Neural crest cell (in vitro differentiated cells): ENCODE data around the gene EIF4E2. TPM values are rescaled to one million over a fixed set of nuclear protein-coding genes. Genes with fewer than 3 reads are reported as not detected.

Source experiments
- DNase-seq: peaks from one replicate; pipeline ENCODE4 v3.0.0; 2021; ENCODE audit warnings: low read depth, mixed read lengths, low spot score
- H3K27ac Mint-ChIP-seq: one replicate; pipeline ENCODE4 v1.8.0; 2021; ENCODE audit warnings: mild to moderate bottlenecking, mixed read lengths; ENCODE audit not compliant: unreplicated experiment
- H3K27me3 Mint-ChIP-seq: 2 replicates; pipeline ENCODE4 v1.8.0; 2021; ENCODE audit warnings: low read depth, mild to moderate bottlenecking, mixed read lengths
- H3K36me3 Mint-ChIP-seq: 2 replicates; pipeline ENCODE4 v1.8.0; 2021; ENCODE audit warnings: low read depth, mild to moderate bottlenecking, mixed read lengths
- H3K4me1 Mint-ChIP-seq: 2 replicates; pipeline ENCODE4 v1.8.0; 2021; ENCODE audit warnings: mixed read lengths
- H3K4me3 Mint-ChIP-seq: one replicate; pipeline ENCODE4 v1.8.0; 2021; ENCODE audit warnings: mild to moderate bottlenecking, mixed read lengths
- H3K9me3 Mint-ChIP-seq: 2 replicates; pipeline ENCODE4 v1.8.0; 2021; ENCODE audit warnings: mixed read lengths
- CTCF ChIP-seq: fragments of 200-600 bp; sonication (generic); conservative IDR thresholded peaks from 2 replicates; pipeline ENCODE4 v1.5.0; 2021; ENCODE audit warnings: antibody characterized with exemption, mild to moderate bottlenecking
- total RNA-seq: library from RNA; stranded (reverse); gene quantifications from 2 replicates; pipeline ENCODE4 v1.2.1, GENCODE V29; 2021

Gene EIF4E2
- total RNA-seq, 1 donor from 2014 or later, result 85.7 TPM

- Mint-ChIP-seq H3K4me1 (peaks cover 20% of the 10 kb centered on the region), H3K27me3 (peaks cover 3% of the 10 kb centered on the region), H3K9me3 (peaks cover 3% of the 10 kb centered on the region), H3K36me3 (peaks cover 4% of the 10 kb centered on the region), H3K4me3 (peak overlapping the region; percentile 27), H3K27ac (no peak overlapping the region)
- DNase-seq, result no peak
- no peak for TF ChIP-seq CTCF
Observed at GRCh38 chr2:232534940-232535651, 15.4 kb upstream of the EIF4E2 start.

GRCh38 chr2:232535761-232536530 lies 14.5 kb upstream of the EIF4E2 start:
- peaks cover 3% of the 10 kb centered on the region for H3K27me3 Mint-ChIP-seq
- no peak for DNase-seq
- H3K9me3 Mint-ChIP-seq, result peaks cover 3% of the 10 kb centered on the region
- peaks cover 20% of the 10 kb centered on the region for H3K4me1 Mint-ChIP-seq
- TF ChIP-seq CTCF, result no peak
- peaks cover 4% of the 10 kb centered on the region for H3K36me3 Mint-ChIP-seq
- no peak overlapping the region for H3K27ac Mint-ChIP-seq
- no peak overlapping the region for H3K4me3 Mint-ChIP-seq

GRCh38 chr2:232537079-232537478 lies 13.4 kb upstream of the EIF4E2 start:
- peak; percentile 36 for TF ChIP-seq CTCF
- H3K27me3 Mint-ChIP-seq, result peaks cover 3% of the 10 kb centered on the region
- no peak overlapping the region for H3K27ac Mint-ChIP-seq
- no peak for DNase-seq
- peaks cover 4% of the 10 kb centered on the region for H3K36me3 Mint-ChIP-seq
- peak overlapping the region; percentile 3 for H3K4me3 Mint-ChIP-seq
- peaks cover 3% of the 10 kb centered on the region for H3K9me3 Mint-ChIP-seq
- peaks cover 20% of the 10 kb centered on the region for H3K4me1 Mint-ChIP-seq

- Mint-ChIP-seq H3K9me3 (peaks cover 3% of the 10 kb centered on the region), H3K4me3 (peak overlapping the region; percentile 3), H3K27ac (no peak overlapping the region), H3K4me1 (peaks cover 20% of the 10 kb centered on the region), H3K36me3 (peaks cover 4% of the 10 kb centered on the region), H3K27me3 (peaks cover 3% of the 10 kb centered on the region)
- no peak for TF ChIP-seq CTCF
- no peak for DNase-seq
Observed at GRCh38 chr2:232537499-232537898, 13.0 kb upstream of the EIF4E2 start.

- DNase-seq, result no peak
- H3K36me3 Mint-ChIP-seq, result peaks cover 6% of the 10 kb centered on the region
- H3K27me3 Mint-ChIP-seq, result peaks cover 3% of the 10 kb centered on the region
- no peak overlapping the region for H3K27ac Mint-ChIP-seq
- no peak overlapping the region for H3K4me3 Mint-ChIP-seq
- peaks cover 3% of the 10 kb centered on the region for H3K9me3 Mint-ChIP-seq
- H3K4me1 Mint-ChIP-seq, result peaks cover 14% of the 10 kb centered on the region
- no peak for TF ChIP-seq CTCF
Observed at GRCh38 chr2:232538671-232539070, 11.8 kb upstream of the EIF4E2 start.
